HG02588 (cell line): Measurements from ENCODE around the gene CFAP73.
"Not testable (repeated sequence)": the region's sequence is repeated elsewhere in the genome, so short reads cannot be mapped to it uniquely, and the experiment has no call there.

Source experiments
- ATAC-seq: cut with Tn5 transposase; IDR thresholded peaks from one replicate; pipeline ENCODE4 v1.9.1; 2021; ENCODE audit warnings: mild to moderate bottlenecking, moderate library complexity; ENCODE audit not compliant: unreplicated experiment

The CFAP73 gene

GRCh38 chr12:113141716-113142115 is 7.8 kb upstream of the CFAP73 start:
- ATAC-seq, result not testable (repeated sequence)

GRCh38 chr12:113142173-113142885 is 7.2 kb upstream of the CFAP73 start:
- no peak for ATAC-seq

GRCh38 chr12:113142886-113143332 is 6.6 kb upstream of the CFAP73 start:
- no peak for ATAC-seq

GRCh38 chr12:113143959-113144358 is 5.6 kb upstream of the CFAP73 start:
- no peak for ATAC-seq

- ATAC-seq, result no peak
Observed at GRCh38 chr12:113144806-113145205, 4.7 kb upstream of the CFAP73 start.

GRCh38 chr12:113145720-113146551 is 3.6 kb upstream of the CFAP73 start:
- no peak for ATAC-seq

GRCh38 chr12:113146999-113147398 is 2.5 kb upstream of the CFAP73 start:
- no peak for ATAC-seq

GRCh38 chr12:113151655-113152054 is 2.1 kb downstream of the CFAP73 start:
- ATAC-seq, result no peak

- ATAC-seq, result no peak
Observed at GRCh38 chr12:113152196-113152834, 2.8 kb downstream of the CFAP73 start.

GRCh38 chr12:113152835-113153814 is 3.6 kb downstream of the CFAP73 start:
- ATAC-seq, result peak; percentile 57

GRCh38 chr12:113154351-113154973 is 4.9 kb downstream of the CFAP73 start:
- no peak for ATAC-seq

- no peak for ATAC-seq
Observed at GRCh38 chr12:113155060-113155459, 5.5 kb downstream of the CFAP73 start.

GRCh38 chr12:113155646-113156045 is 6.1 kb downstream of the CFAP73 start:
- no peak for ATAC-seq

- ATAC-seq, result no peak
Observed at GRCh38 chr12:113157218-113157859, 7.8 kb downstream of the CFAP73 start.

GRCh38 chr12:113158439-113159203 is 9.1 kb downstream of the CFAP73 start:
- ATAC-seq, result no peak

- ATAC-seq, result no peak
Observed at GRCh38 chr12:113159937-113160336, 10.4 kb downstream of the CFAP73 start.

- ATAC-seq, result no peak
Observed at GRCh38 chr12:113161415-113162016, 12.0 kb downstream of the CFAP73 start.
